Muscle layer of duodenum (tissue), 2 donors: ENCODE measurements around the gene RASA3.

Experiments used
- H3K27ac ChIP-seq: one replicate; pipeline ENCODE4 v1.7.0; 2013; ENCODE audit warnings: mild to moderate bottlenecking, low read length
- H3K27me3 ChIP-seq: one replicate; pipeline ENCODE4 v1.7.0; 2013; ENCODE audit warnings: low read depth, mild to moderate bottlenecking, control low read depth, low read length
- H3K36me3 ChIP-seq, 2 donors: one replicate each; pipeline ENCODE4 v1.7.0; 2013; ENCODE audit warnings: low read length in 2 of 2, control low read depth in 1 of 2, mild to moderate bottlenecking in 1 of 2; ENCODE audit not compliant: insufficient read depth in 2 of 2, control insufficient read depth in 1 of 2
- H3K4me1 ChIP-seq, 2 donors: one replicate each; pipeline ENCODE4 v1.7.0; 2013; ENCODE audit warnings: low read length in 2 of 2, mild to moderate bottlenecking in 2 of 2, control low read depth in 1 of 2, moderate library complexity in 1 of 2; ENCODE audit not compliant: insufficient read depth in 2 of 2, control insufficient read depth in 1 of 2
- H3K4me3 ChIP-seq, 2 donors: one replicate each; pipeline ENCODE4 v1.7.0; 2013; ENCODE audit warnings: low read length in 2 of 2, low read depth in 1 of 2, mild to moderate bottlenecking in 1 of 2
- H3K9me3 ChIP-seq, 2 donors: one replicate each; pipeline ENCODE4 v1.7.0; 2013; ENCODE audit warnings: low read length in 2 of 2, control low read depth in 1 of 2, mild to moderate bottlenecking in 1 of 2; ENCODE audit not compliant: control insufficient read depth in 1 of 2
- donor health status: healthy.

Gene RASA3

GRCh38 chr13:114038211-114038613 lies 94.2 kb downstream of the RASA3 start:
- Histone ChIP-seq H3K4me3 (no peak overlapping the region), H3K4me1 (peaks cover 0 to 22% of the 10 kb centered on the region in 2 donors), H3K27ac (no peak overlapping the region)

GRCh38 chr13:114037674-114038073 lies 94.7 kb downstream of the RASA3 start:
- Histone ChIP-seq H3K4me1 (peaks cover 0 to 17% of the 10 kb centered on the region in 2 donors), H3K36me3 (peaks cover 0 to 14% of the 10 kb centered on the region in 2 donors), H3K9me3 (no peaks in the 10 kb centered on the region), H3K27ac (no peak overlapping the region), H3K4me3 (no peak overlapping the region), H3K27me3 (no peaks in the 10 kb centered on the region)

More at GRCh38 chr13:114038211-114038613, 94.2 kb downstream of the RASA3 start:
- Histone ChIP-seq H3K36me3 (peaks cover 0 to 14% of the 10 kb centered on the region in 2 donors), H3K27me3 (no peaks in the 10 kb centered on the region), H3K9me3 (no peaks in the 10 kb centered on the region)

- Histone ChIP-seq H3K4me1 (peaks cover 3 to 33% of the 10 kb centered on the region in 2 donors), H3K4me3 (no peak overlapping the region), H3K9me3 (no peaks in the 10 kb centered on the region), H3K27me3 (no peaks in the 10 kb centered on the region), H3K27ac (no peak overlapping the region), H3K36me3 (peaks cover 4 to 8% of the 10 kb centered on the region in 2 donors)
Observed at GRCh38 chr13:114035583-114036531, 96.6 kb downstream of the RASA3 start.

GRCh38 chr13:114035186-114035582 lies 97.2 kb downstream of the RASA3 start:
- H3K36me3 ChIP-seq, result peaks cover 4 to 5% of the 10 kb centered on the region in 2 donors
- no peaks in the 10 kb centered on the region for H3K27me3 ChIP-seq
- H3K4me1 ChIP-seq, result peaks cover 3 to 33% of the 10 kb centered on the region in 2 donors
- H3K27ac ChIP-seq, result no peak overlapping the region
- H3K9me3 ChIP-seq, result no peaks in the 10 kb centered on the region
- no peak overlapping the region for H3K4me3 ChIP-seq

GRCh38 chr13:114034481-114034891 lies 97.9 kb downstream of the RASA3 start:
- no peak overlapping the region for H3K27ac ChIP-seq
- no peak overlapping the region for H3K4me3 ChIP-seq
- peaks cover 4 to 9% of the 10 kb centered on the region in 2 donors for H3K36me3 ChIP-seq
- no peaks in the 10 kb centered on the region for H3K9me3 ChIP-seq
- no peaks in the 10 kb centered on the region for H3K27me3 ChIP-seq
- H3K4me1 ChIP-seq, result peaks cover 3 to 33% of the 10 kb centered on the region in 2 donors

DNA sequence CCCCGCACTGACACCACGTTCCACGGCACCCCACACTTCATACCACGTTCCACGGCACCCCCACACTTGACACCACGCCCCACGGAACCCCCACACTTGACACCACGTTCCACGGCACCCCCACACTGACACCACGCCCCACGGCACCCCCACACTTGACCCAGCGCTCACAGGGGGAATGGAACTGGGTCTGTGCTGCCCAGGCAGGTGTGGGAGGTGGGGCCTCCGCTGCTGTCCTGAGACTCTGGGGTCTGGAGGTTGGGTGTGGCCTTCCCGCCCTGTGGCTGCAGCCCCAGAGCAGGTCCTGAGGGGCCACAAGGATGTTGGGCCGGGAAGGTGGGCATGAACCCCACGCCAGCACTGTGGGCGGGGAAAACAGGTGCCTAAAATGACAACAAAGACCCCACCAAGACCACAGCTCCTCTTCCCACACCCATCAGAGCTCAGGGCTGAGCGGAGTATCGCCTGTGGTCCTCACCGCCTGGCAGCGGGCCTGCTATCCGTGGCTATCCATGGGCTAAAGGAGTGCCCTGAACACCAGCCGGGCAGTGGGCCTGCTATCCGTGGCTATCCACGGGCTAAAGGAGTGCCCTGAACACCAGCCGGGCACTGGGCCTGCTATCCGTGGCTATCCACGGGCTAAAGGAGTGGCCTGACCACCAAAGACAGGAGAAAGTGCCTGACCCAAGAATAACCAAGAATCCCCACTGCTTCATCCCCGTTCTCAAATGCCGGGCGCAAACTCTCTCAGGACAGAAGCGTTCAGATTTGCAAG lies 98.7 kb downstream of the RASA3 start:
- Histone ChIP-seq H3K9me3 (no peaks in the 10 kb centered on the region), H3K27ac (no peak overlapping the region), H3K36me3 (peaks cover 4 to 12% of the 10 kb centered on the region in 2 donors), H3K4me1 (peaks cover 3 to 33% of the 10 kb centered on the region in 2 donors), H3K4me3 (no peak overlapping the region), H3K27me3 (no peaks in the 10 kb centered on the region)

DNA sequence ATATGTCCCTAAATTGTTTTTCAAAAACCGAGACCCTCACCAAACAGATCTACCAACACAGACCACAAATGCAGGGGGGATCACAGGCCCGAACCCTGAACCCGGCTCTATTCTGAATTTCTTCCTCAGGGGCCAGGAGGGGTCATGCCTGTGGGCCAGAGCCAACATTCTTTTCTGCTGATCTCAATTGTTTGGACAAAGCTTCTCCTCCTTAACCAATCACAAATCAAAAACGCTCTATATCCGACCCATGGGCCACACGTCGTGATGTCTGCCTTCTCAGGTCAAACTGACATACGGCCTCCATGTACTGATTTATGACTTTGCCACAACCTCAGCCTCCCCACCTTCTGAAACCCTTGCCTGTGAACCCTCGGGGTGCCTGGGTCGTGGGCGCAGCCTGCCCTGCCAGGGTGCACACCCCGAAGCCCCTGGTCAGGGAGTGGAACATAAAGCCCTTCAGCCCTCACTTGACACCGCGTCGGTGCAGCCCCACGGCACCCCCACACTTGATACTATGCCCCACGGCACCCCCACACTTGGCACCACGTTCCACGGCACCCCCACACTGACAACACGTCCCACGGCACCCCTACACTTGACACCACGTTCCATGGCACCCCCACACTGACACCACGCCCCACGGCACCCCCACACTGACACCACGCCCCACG lies 100.2 kb downstream of the RASA3 start:
- H3K27ac ChIP-seq, result no peak overlapping the region
- no peak overlapping the region for H3K4me3 ChIP-seq
- H3K36me3 ChIP-seq, result peaks cover 4 to 11% of the 10 kb centered on the region in 2 donors
- no peaks in the 10 kb centered on the region for H3K9me3 ChIP-seq
- H3K27me3 ChIP-seq, result no peaks in the 10 kb centered on the region
- H3K4me1 ChIP-seq, result peaks cover 6 to 38% of the 10 kb centered on the region in 2 donors

DNA sequence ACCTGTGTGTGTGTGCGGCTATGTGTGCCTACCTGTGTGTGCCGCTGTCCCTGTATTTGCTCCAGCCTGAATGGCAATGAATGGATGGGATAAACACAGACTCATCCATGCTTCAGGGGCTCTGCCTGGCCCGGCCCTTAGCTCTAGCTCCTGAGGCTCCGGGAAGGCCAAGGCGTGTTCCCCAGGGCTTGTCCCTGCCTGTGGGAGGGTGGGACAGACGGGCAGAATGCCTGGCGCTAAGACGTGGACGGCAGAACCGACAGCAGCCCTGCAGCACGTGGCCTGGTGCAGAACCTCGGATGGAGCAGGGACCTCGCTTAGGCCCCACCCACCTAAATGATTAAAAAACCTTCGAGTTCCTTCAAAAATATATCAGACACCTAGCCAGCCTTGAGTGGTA lies 100.8 kb downstream of the RASA3 start:
- H3K4me3 ChIP-seq, result no peak overlapping the region
- H3K4me1 ChIP-seq, result peaks cover 9 to 43% of the 10 kb centered on the region in 2 donors
- H3K27me3 ChIP-seq, result no peaks in the 10 kb centered on the region
- peaks cover 4 to 7% of the 10 kb centered on the region in 2 donors for H3K36me3 ChIP-seq
- H3K27ac ChIP-seq, result no peak overlapping the region
- H3K9me3 ChIP-seq, result no peaks in the 10 kb centered on the region

GRCh38 chr13:114030666-114031610 lies 101.5 kb downstream of the RASA3 start:
- H3K27ac ChIP-seq, result no peak overlapping the region
- H3K4me3 ChIP-seq, result no peak overlapping the region
- peaks cover 14 to 48% of the 10 kb centered on the region in 2 donors for H3K4me1 ChIP-seq
- H3K27me3 ChIP-seq, result no peaks in the 10 kb centered on the region
- peaks cover 4 to 7% of the 10 kb centered on the region in 2 donors for H3K36me3 ChIP-seq
- no peaks in the 10 kb centered on the region for H3K9me3 ChIP-seq

DNA sequence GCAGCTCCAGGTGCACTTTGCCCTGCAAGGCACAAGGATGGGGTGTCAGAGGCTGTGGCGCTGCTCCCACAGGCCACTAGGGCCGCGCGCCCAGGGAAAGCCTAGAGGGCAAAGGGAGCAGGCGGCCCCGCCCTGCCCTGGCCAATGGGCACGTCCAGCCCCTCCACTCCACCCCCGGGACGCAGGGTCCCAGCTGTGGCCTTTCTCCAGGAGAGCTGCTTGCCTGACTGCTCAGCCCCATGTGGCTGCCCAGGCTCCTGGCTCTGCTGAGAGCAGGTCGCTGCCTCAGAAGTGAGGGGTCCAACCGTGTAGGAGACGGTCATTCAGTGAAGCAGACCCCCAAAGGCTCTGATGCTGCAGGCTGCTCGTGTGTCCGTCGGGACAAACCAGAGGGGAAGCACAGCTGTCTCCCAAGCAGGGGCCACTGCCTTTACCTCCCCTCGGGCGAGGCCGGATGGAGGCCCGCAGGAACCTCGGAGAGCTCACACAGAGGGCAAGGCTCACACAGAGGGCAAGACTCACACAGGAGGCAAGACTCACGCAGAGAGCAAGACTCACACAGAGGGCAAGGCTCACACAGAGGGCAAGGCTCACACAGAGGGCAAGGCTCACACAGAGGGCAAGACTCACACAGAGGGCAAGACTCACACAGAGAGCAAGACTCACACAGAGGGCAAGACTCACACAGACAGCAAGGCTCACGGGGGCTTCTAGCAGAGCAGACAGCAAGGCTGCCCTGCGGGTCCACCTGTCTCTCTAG lies 102.4 kb downstream of the RASA3 start:
- H3K27me3 ChIP-seq, result no peaks in the 10 kb centered on the region
- peaks cover 4 to 7% of the 10 kb centered on the region in 2 donors for H3K36me3 ChIP-seq
- no peak overlapping the region for H3K27ac ChIP-seq
- H3K9me3 ChIP-seq, result no peaks in the 10 kb centered on the region
- peaks cover 14 to 55% of the 10 kb centered on the region in 2 donors for H3K4me1 ChIP-seq
- H3K4me3 ChIP-seq, result no peak overlapping the region
